ENCODE data around the gene FAT1. TPM values are rescaled to one million over a fixed set of nuclear protein-coding genes. Genes with fewer than 3 reads are reported as not detected.

The FAT1 gene
- total and polyA plus RNA-seq, 9 of the 15 experiments (the other 6 are each of a cell fraction or from before 2014, with no cell fraction given), result 6.0 to 38.4 (median 21.4) TPM

GRCh38 chr4:186688150-186688943, 35.3 kb downstream of the FAT1 start (continued):
- no peak for TF ChIP-seq HNRNPL (IDR thresholded peaks at IDR 0.05; ENCODE audit: low read depth, low read length)
- no peak for TF ChIP-seq C11orf30 (IDR thresholded peaks at IDR 0.05; ENCODE audit: low read depth)
- no peak for TF ChIP-seq ZNF274 (IDR thresholded peaks at IDR 0.05; ENCODE audit: borderline replicate concordance, low read depth, low read length)
- TF ChIP-seq ZNF507 (tag; conservative IDR thresholded peaks at IDR 0.05), result no peak
- no peak for TF ChIP-seq IFI16 (CRISPR knock-in tag; IDR thresholded peaks at IDR 0.05)

- Histone ChIP-seq H3K9me3 (replicated peaks; ENCODE audit: control insufficient read depth, insufficient read depth, low read depth, low read length) (no peaks in the 10 kb centered on the region), H4K20me1 (replicated peaks; ENCODE audit: control insufficient read depth, insufficient read depth, low read length) (no peaks in the 10 kb centered on the region), H3K4me1 (replicated peaks in 1 of 2; ENCODE audit: control insufficient read depth in 2 of 2, insufficient read depth in 2 of 2, low read length in 2 of 2) (no peaks in the 10 kb centered on the region), H3K27ac (ENCODE audit: extremely low read depth, low read depth, low read length) (no peak overlapping the region), H3K36me3 (ENCODE audit: control insufficient read depth, insufficient read depth, low read length) (no peaks in the 10 kb centered on the region), H2AFZ (ENCODE audit: low read depth, low read length) (no peak overlapping the region), H3K27me3 (ENCODE audit: control insufficient read depth in 2 of 2, insufficient read depth in 2 of 2, low read length in 2 of 2) (0 out of 5 replicates have a peak, but pooled peaks cover 0 to 3% of the 10 kb centered on the region in 2 experiments), H3K9me1 (ENCODE audit: control insufficient read depth, insufficient read depth, low read length) (no peaks in the 10 kb centered on the region), H3K9ac (ENCODE audit: insufficient read depth in 1 of 2, low read depth in 2 of 2, low read length in 2 of 2) (no peak overlapping the region), H3K4me2 (ENCODE audit: insufficient read depth, low read length) (no peak overlapping the region), H3K4me3 (no peak overlapping the region), H3K79me2 (ENCODE audit: control insufficient read depth, insufficient read depth, low read length) (no peaks in the 10 kb centered on the region)
- no peak for DNase-seq (ENCODE audit: extremely low read depth in 1 of 4, low spot score in 3 of 4)
- in situ Hi-C loops (cut with MboI), result no loop called here
- no TSS peak for BruUV-seq (replicated peaks)
- ChIA-PET POLR2A (no interaction called here), CTCF (ENCODE audit: low intra/inter-chr PET ratio) (no interaction called here)
- TF ChIP-seq GTF3C2 (IDR thresholded peaks at IDR 0.05; ENCODE audit: borderline replicate concordance, extremely low read depth, insufficient read length), result no peak
- TF ChIP-seq POLR2AphosphoS2 (IDR thresholded peaks at IDR 0.05; ENCODE audit: low read length), result no peak
- no peak for TF ChIP-seq NFYB (IDR thresholded peaks at IDR 0.05; ENCODE audit: extremely low read depth, insufficient read length)
- TF ChIP-seq HSF4 (CRISPR knock-in tag; IDR thresholded peaks at IDR 0.05; ENCODE audit: borderline replicate concordance), result no peak
- TF ChIP-seq PKNOX1 (IDR thresholded peaks at IDR 0.05), result no peak
- no peak for TF ChIP-seq ZNF280A (IDR thresholded peaks at IDR 0.05; ENCODE audit: low read depth, partially characterized antibody)
- TF ChIP-seq ZNF24 (IDR thresholded peaks at IDR 0.05), result no peak
- no peak for TF ChIP-seq LARP7 (IDR thresholded peaks at IDR 0.05)
- no peak for TF ChIP-seq TFAM (CRISPR knock-in tag; conservative IDR thresholded peaks at IDR 0.05)
- 54% methylated on average over 3 of the region's 3 CpGs for WGBS (ENCODE audit: insufficient coverage, low coverage, missing lambda C conversion rate)
- no peak for FAIRE-seq
- ATAC-seq, result no peak
- intact Hi-C loops (cut with micrococcal nuclease), result no loop called here
Measured at GRCh38 chr4:186687265-186687664, 36.4 kb downstream of the FAT1 start.
